A549 (cell line): ENCODE measurements around the gene MPPED2.

Experiments
- CEBPB ChIP-seq, 2 experiments: fragments of >200 bp in 1 of 2; sonication (Bioruptor Twin) in 1 of 2; formaldehyde crosslinking in 1 of 2; IDR thresholded peaks; 2 replicates each; pipeline ENCODE4 v1.6.1; 2012 to 2016
- EP300 ChIP-seq, 2 experiments: fragments of >200 bp; sonication (Bioruptor Twin); formaldehyde crosslinking; IDR thresholded peaks; 2 replicates in 1 of 2; 3 replicates in 1 of 2; pipeline ENCODE4 v1.6.1; 2016 to 2017
- KDM1A ChIP-seq: fragments of 200-600 bp; sonication (generic); IDR thresholded peaks from 2 replicates; pipeline ENCODE4 v1.6.1; 2016; ENCODE audit warnings: low read depth, mild to moderate bottlenecking
- MAX ChIP-seq: IDR thresholded peaks from 2 replicates; pipeline ENCODE4 v1.6.1; 2012
- MYC ChIP-seq: IDR thresholded peaks from 2 replicates; pipeline ENCODE4 v1.6.1; 2012; ENCODE audit warnings: mild to moderate bottlenecking, inconsistent platforms, low read length, improper control_type of control experiment, borderline replicate concordance
- POLR2A ChIP-seq: IDR thresholded peaks from 2 replicates; pipeline ENCODE4 v1.6.1; 2012; ENCODE audit warnings: mild to moderate bottlenecking, low read length
- RNF2 ChIP-seq: fragments of 200-600 bp; sonication (generic); IDR thresholded peaks from 2 replicates; pipeline ENCODE4 v1.6.1; 2016; ENCODE audit warnings: low read depth, mild to moderate bottlenecking, antibody characterized with exemption, moderate library complexity, borderline replicate concordance
- SMC3 ChIP-seq: fragments of >200 bp; sonication (Bioruptor Twin); formaldehyde crosslinking; IDR thresholded peaks from 3 replicates; pipeline ENCODE4 v1.6.1; 2018; ENCODE audit warnings: inconsistent platforms
- TF ChIP-seq, protein P1 (sequence below): fragments of >200 bp; sonication (Bioruptor Twin); formaldehyde crosslinking; IDR thresholded peaks from 3 replicates; pipeline ENCODE4 v1.5.1; 2016

GRCh38 chr11:30485756-30486155 lies 100.4 kb downstream of the MPPED2 start:
- TF ChIP-seq, protein P1, sequence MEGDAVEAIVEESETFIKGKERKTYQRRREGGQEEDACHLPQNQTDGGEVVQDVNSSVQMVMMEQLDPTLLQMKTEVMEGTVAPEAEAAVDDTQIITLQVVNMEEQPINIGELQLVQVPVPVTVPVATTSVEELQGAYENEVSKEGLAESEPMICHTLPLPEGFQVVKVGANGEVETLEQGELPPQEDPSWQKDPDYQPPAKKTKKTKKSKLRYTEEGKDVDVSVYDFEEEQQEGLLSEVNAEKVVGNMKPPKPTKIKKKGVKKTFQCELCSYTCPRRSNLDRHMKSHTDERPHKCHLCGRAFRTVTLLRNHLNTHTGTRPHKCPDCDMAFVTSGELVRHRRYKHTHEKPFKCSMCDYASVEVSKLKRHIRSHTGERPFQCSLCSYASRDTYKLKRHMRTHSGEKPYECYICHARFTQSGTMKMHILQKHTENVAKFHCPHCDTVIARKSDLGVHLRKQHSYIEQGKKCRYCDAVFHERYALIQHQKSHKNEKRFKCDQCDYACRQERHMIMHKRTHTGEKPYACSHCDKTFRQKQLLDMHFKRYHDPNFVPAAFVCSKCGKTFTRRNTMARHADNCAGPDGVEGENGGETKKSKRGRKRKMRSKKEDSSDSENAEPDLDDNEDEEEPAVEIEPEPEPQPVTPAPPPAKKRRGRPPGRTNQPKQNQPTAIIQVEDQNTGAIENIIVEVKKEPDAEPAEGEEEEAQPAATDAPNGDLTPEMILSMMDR, result no peak
- TF ChIP-seq CEBPB (IDR thresholded peaks at IDR 0.05) (no peak), EP300 (IDR thresholded peaks at IDR 0.05) (no peak), SMC3 (no peak), KDM1A (no peak), MAX (no peak), POLR2A (no peak), MYC (no peak), RNF2 (no peak)
